GM19099 (cell line): Measurements from ENCODE around the gene SLC25A34.

Experiments
- POLR2A ChIP-seq: IDR thresholded peaks from 3 replicates; pipeline ENCODE4 v1.6.1; 2011; ENCODE audit warnings: low read depth; ENCODE audit not compliant: insufficient read length; ENCODE audit errors: extremely low read depth

The SLC25A34 gene

GRCh38 chr1:15736038-15736891 is at the start of gene SLC25A34:
SLC25A34 (plus strand) TSS chr1:15736258; CDS start chr1:15736486, 228 bp downstream.
- TF ChIP-seq POLR2A: no peak

GRCh38 chr1:15687446-15687845 is 48.6 kb upstream of the SLC25A34 start:
- no peak for TF ChIP-seq POLR2A

GRCh38 chr1:15690317-15690716 is 45.7 kb upstream of the SLC25A34 start:
- no peak for TF ChIP-seq POLR2A

GRCh38 chr1:15691434-15692032 is 44.5 kb upstream of the SLC25A34 start:
- TF ChIP-seq POLR2A: no peak

- no peak for TF ChIP-seq POLR2A
Measured at GRCh38 chr1:15692121-15692682, 43.9 kb upstream of the SLC25A34 start.

- no peak for TF ChIP-seq POLR2A
Measured at GRCh38 chr1:15693371-15693770, 42.7 kb upstream of the SLC25A34 start.

- TF ChIP-seq POLR2A: peak; percentile 71
Measured at GRCh38 chr1:15696956-15697521, 39.0 kb upstream of the SLC25A34 start.

- TF ChIP-seq POLR2A: no peak
Measured at GRCh38 chr1:15698201-15698600, 37.9 kb upstream of the SLC25A34 start.

GRCh38 chr1:15700508-15700907 is 35.5 kb upstream of the SLC25A34 start:
- no peak for TF ChIP-seq POLR2A

GRCh38 chr1:15701784-15702183 is 34.3 kb upstream of the SLC25A34 start:
- TF ChIP-seq POLR2A: no peak

- no peak for TF ChIP-seq POLR2A
Measured at GRCh38 chr1:15702722-15703550, 33.1 kb upstream of the SLC25A34 start.

- TF ChIP-seq POLR2A: no peak
Measured at GRCh38 chr1:15703562-15703961, 32.5 kb upstream of the SLC25A34 start.

GRCh38 chr1:15704526-15705183 is 31.4 kb upstream of the SLC25A34 start:
- no peak for TF ChIP-seq POLR2A

- no peak for TF ChIP-seq POLR2A
Measured at GRCh38 chr1:15705184-15705566, 30.9 kb upstream of the SLC25A34 start.
